K562 (cell line): Measurements from ENCODE around the gene FUT8. TPM values are rescaled to one million over a fixed set of nuclear protein-coding genes. Genes with fewer than 3 reads are reported as not detected.

ENCODE experiments used
- ATAC-seq: fragments of 200-7000 bp; cut with Tn5 transposase; 3 replicates; pipeline ENCODE4 v1.9.1; 2020; ENCODE audit warnings: moderate library complexity
- BruUV-seq: library from RNA; stranded (reverse); fragments of 400-500 nt; replicated peaks from 2 replicates; lab custom pipeline; 2021; lab: Mats Ljungman, UMichigan
- CTCF ChIA-PET: fragments of 300-600 bp; formaldehyde crosslinking; extraction: SDS; loops from one replicate; lab custom pipeline; 2021; ENCODE audit warnings: low intra/inter-chr PET ratio; lab: Yijun Ruan, JAX
- POLR2A ChIA-PET: fragments of 300-600, 350-650 bp; sonication (Branson Sonifier 250); formaldehyde crosslinking; extraction: SDS; loops from one replicate; lab custom pipeline; 2021; ENCODE audit warnings: antibody characterized with exemption, inconsistent platforms; lab: Yijun Ruan, JAX
- DNase-seq, 4 experiments: peaks; one replicate each; pipeline versions ENCODE4 v3.0.0 to v3.0.0-alpha.2; 2011 to 2018; ENCODE audit warnings: low spot score in 3 of 4, mixed read lengths in 3 of 4; ENCODE audit errors: extremely low read depth in 1 of 4
- FAIRE-seq: peaks from 2 replicates; lab custom pipeline; 2011; peaks lifted over from hg19 to GRCh38; lab: Jason Lieb, UNC
- H2AFZ ChIP-seq: 2 replicates; pipeline ENCODE4 v1.6.0; 2011; ENCODE audit warnings: low read depth, low read length, control low read depth, inconsistent platforms
- H3K27ac ChIP-seq: fragments of 200-600 bp; 3 replicates; pipeline ENCODE4 v1.8.0; 2011; ENCODE audit warnings: low read depth, mild to moderate bottlenecking, control low read depth, inconsistent platforms, low read length, moderate library complexity, mixed read lengths; ENCODE audit errors: extremely low read depth
- H3K27me3 ChIP-seq, 2 experiments: fragments of 300-600 bp in 1 of 2; 2 replicates in 1 of 2; 3 replicates in 1 of 2; pipeline versions ENCODE4 v1.6.0 to v1.8.0; 2011; ENCODE audit warnings: inconsistent platforms in 2 of 2, low read length in 2 of 2, mild to moderate bottlenecking in 1 of 2, mixed read lengths in 1 of 2, moderate library complexity in 1 of 2; ENCODE audit not compliant: control insufficient read depth in 2 of 2, insufficient read depth in 2 of 2
- H3K36me3 ChIP-seq: fragments of 300-600 bp; 3 replicates; pipeline ENCODE4 v1.8.0; 2011; ENCODE audit warnings: mild to moderate bottlenecking, low read length, inconsistent platforms; ENCODE audit not compliant: control insufficient read depth, insufficient read depth
- H3K4me1 ChIP-seq, 2 experiments: fragments of 200-600 bp in 1 of 2; replicated peaks in 1 of 2; 2 replicates in 1 of 2; 3 replicates in 1 of 2; pipeline versions ENCODE4 v1.5.1 to v1.8.0; 2011; ENCODE audit warnings: inconsistent platforms in 2 of 2, low read length in 2 of 2, mild to moderate bottlenecking in 1 of 2, mixed read lengths in 1 of 2, moderate library complexity in 1 of 2; ENCODE audit not compliant: control insufficient read depth in 2 of 2, insufficient read depth in 2 of 2
- H3K4me2 ChIP-seq: 2 replicates; pipeline ENCODE4 v1.6.1; 2011; ENCODE audit warnings: low read length, control low read depth, inconsistent platforms, mixed read lengths; ENCODE audit not compliant: insufficient read depth
- H3K4me3 ChIP-seq: fragments of 200-600 bp; sonication (generic), shearing (Covaris generic); 2 replicates; pipeline ENCODE4 v1.5.1; 2016; ENCODE audit warnings: control low read depth, inconsistent platforms
- H3K79me2 ChIP-seq: fragments of 200-600 bp; 3 replicates; pipeline ENCODE4 v1.8.0; 2011; ENCODE audit warnings: low read length, inconsistent platforms; ENCODE audit not compliant: control insufficient read depth, insufficient read depth
- H3K9ac ChIP-seq, 2 experiments: 2 replicates each; pipeline versions ENCODE4 v1.6.0 to v1.6.1; 2011; ENCODE audit warnings: low read depth in 2 of 2, low read length in 2 of 2, control low read depth in 1 of 2, inconsistent platforms in 1 of 2, mild to moderate bottlenecking in 1 of 2, mixed read lengths in 1 of 2; ENCODE audit not compliant: insufficient read depth in 1 of 2
- H3K9me1 ChIP-seq: one replicate; pipeline ENCODE4 v1.6.0; 2011; ENCODE audit warnings: inconsistent platforms, mild to moderate bottlenecking, low read length, moderate library complexity; ENCODE audit not compliant: control insufficient read depth, insufficient read depth
- H3K9me3 ChIP-seq: replicated peaks from 2 replicates; pipeline ENCODE4 v1.5.1; 2011; ENCODE audit warnings: low read depth, low read length, inconsistent platforms; ENCODE audit not compliant: control insufficient read depth, insufficient read depth
- H4K20me1 ChIP-seq: replicated peaks from 2 replicates; pipeline ENCODE4 v1.6.1; 2011; ENCODE audit warnings: low read length, inconsistent platforms, mixed read lengths; ENCODE audit not compliant: control insufficient read depth, insufficient read depth
- BCL6 ChIP-seq: fragments of 250-450 bp; sonication (Bioruptor Pico); IDR thresholded peaks from 2 replicates; pipeline ENCODE4 v1.4.0; 2020
- BHLHE40 ChIP-seq: IDR thresholded peaks from 2 replicates; pipeline ENCODE4 v1.6.1; 2011; ENCODE audit warnings: low read length, improper control_type of control experiment
- CREB5 ChIP-seq: fragments of 250-450 bp; sonication (Bioruptor Pico); IDR thresholded peaks from 2 replicates; pipeline ENCODE4 v1.5.0; 2020; ENCODE audit warnings: mild to moderate bottlenecking
- EP300 ChIP-seq: IDR thresholded peaks from 2 replicates; pipeline ENCODE4 v1.6.1; 2012; ENCODE audit warnings: low read length, improper control_type of control experiment
- GMEB1 ChIP-seq: fragments of 250-450 bp; sonication (Bioruptor Pico); IDR thresholded peaks from 2 replicates; pipeline ENCODE4 v1.4.0; 2020; ENCODE audit warnings: mild to moderate bottlenecking
- HNRNPLL ChIP-seq: fragments of 200-400 bp; formaldehyde crosslinking; IDR thresholded peaks from 2 replicates; pipeline ENCODE4 v1.6.1; 2017; ENCODE audit warnings: low read length, low read depth, mild to moderate bottlenecking; ENCODE audit not compliant: poor library complexity, severe bottlenecking
- KDM1A ChIP-seq, 2 experiments: fragments of 450-650 bp; IDR thresholded peaks; 2 replicates each; pipeline ENCODE4 v1.6.1; 2016; ENCODE audit warnings: mild to moderate bottlenecking in 2 of 2
- MXI1 ChIP-seq: IDR thresholded peaks from 2 replicates; pipeline ENCODE4 v1.6.1; 2011; ENCODE audit warnings: low read depth, mild to moderate bottlenecking, improper control_type of control experiment, low read length
- PBX2 ChIP-seq, 2 experiments: IDR thresholded peaks in 1 of 2; conservative IDR thresholded peaks in 1 of 2; 2 replicates each; pipeline ENCODE4 v1.6.1; 2016; ENCODE audit warnings: low read depth in 2 of 2, mild to moderate bottlenecking in 1 of 2, missing compliant biosample characterization in 1 of 2, missing genetic modification characterization in 1 of 2, moderate library complexity in 1 of 2
- POLR2G ChIP-seq: fragments of 200-400 bp; formaldehyde crosslinking; IDR thresholded peaks from 2 replicates; pipeline ENCODE4 v1.6.1; 2017; ENCODE audit warnings: low read depth, mild to moderate bottlenecking, antibody characterized with exemption, low read length, moderate library complexity
- YY1 ChIP-seq, 3 experiments: IDR thresholded peaks; 2 replicates each; pipeline ENCODE4 v1.6.1; 2011; ENCODE audit warnings: low read length in 2 of 3, mild to moderate bottlenecking in 2 of 3, moderate library complexity in 2 of 3, borderline replicate concordance in 1 of 3, control low read depth in 1 of 3, low read depth in 1 of 3; ENCODE audit not compliant: insufficient read depth in 3 of 3, insufficient replicate concordance in 2 of 3, control insufficient read depth in 1 of 3, insufficient read length in 1 of 3; ENCODE audit errors: extremely low read depth in 1 of 3
- ZNF347 ChIP-seq: fragments of 450-650 bp; formaldehyde crosslinking; IDR thresholded peaks from 2 replicates; pipeline ENCODE4 v1.4.0; 2020; ENCODE audit warnings: low read depth, mild to moderate bottlenecking, moderate library complexity
- ZNF445 ChIP-seq: fragments of 250-450 bp; sonication (Bioruptor Pico); IDR thresholded peaks from 2 replicates; pipeline ENCODE4 v1.4.0; 2020; ENCODE audit warnings: low read depth, mild to moderate bottlenecking, moderate library complexity
- ZZZ3 ChIP-seq: fragments of 450-650 bp; IDR thresholded peaks from 2 replicates; pipeline ENCODE4 v1.6.1; 2016; ENCODE audit warnings: antibody characterized with exemption, mild to moderate bottlenecking, moderate library complexity
- WGBS: fragments of 100-300 bp; shearing (Covaris generic); methylation state at CpG from one replicate; pipeline ENCODE4 v1.1.6; 2016; ENCODE audit warnings: low coverage, mixed read lengths; ENCODE audit not compliant: insufficient coverage; ENCODE audit errors: missing lambda C conversion rate; 5-methylcytosine and 5-hydroxymethylcytosine counted together
- in situ Hi-C: fragments of 300-500 bp; cut with MboI; formaldehyde crosslinking; loops from 4 replicates; pipeline ENCODE4 v1.15.0; 2018; ENCODE audit warnings: inconsistent platforms, mixed read lengths
- intact Hi-C: fragments of 100-400 bp; cut with micrococcal nuclease; formaldehyde crosslinking; loops from 2 replicates; pipeline ENCODE4 v1.14.2; 2022
- polyA plus RNA-seq, 8 experiments: library from polyadenylated mRNA; depleted of rRNA in 4 of 8; stranded (reverse) in 5 of 8; unstranded in 3 of 8; fragments of >200 nt; fragmentation: Nextera tagmentation in 2 of 8; fragmentation: Illumina TruSeq in 1 of 8; extraction: Ambion mirVana in 2 of 8; extraction: Trizol in 1 of 8; gene quantifications; 2 replicates each; pipeline versions ENCODE4 v1.2.1 to v1.2.3, GENCODE V29; 2011 to 2014; ENCODE audit warnings: inconsistent platforms in 1 of 8, missing spikeins in 1 of 8
- total RNA-seq, 7 experiments: library from RNA; depleted of rRNA in 6 of 7; stranded (reverse); fragments of >200 nt in 6 of 7; fragmentation: Illumina TruSeq in 2 of 7; extraction: Trizol in 2 of 7; gene quantifications; 2 replicates each; pipeline versions ENCODE4 v1.2.1 to v1.2.3, GENCODE V29; 2011 to 2021; ENCODE audit warnings: low replicate concordance in 1 of 7

FUT8 gene
- total and polyA plus RNA-seq, 9 of the 15 experiments (the other 6 are each of a cell fraction or from before 2014, with no cell fraction given), result 4.1 to 15.2 (median 7.8) TPM

GRCh38 chr14:65387171-65387570 is 25.4 kb upstream of the FUT8 start:
- Histone ChIP-seq H3K4me2 (no peak overlapping the region), H3K27me3 (peaks cover 0 to 3% of the 10 kb centered on the region in 2 experiments; a peak in 3 of 5 replicates), H3K9me1 (no peaks in the 10 kb centered on the region), H3K4me1 (no peaks in the 10 kb centered on the region), H3K79me2 (no peaks in the 10 kb centered on the region), H3K36me3 (no peaks in the 10 kb centered on the region), H2AFZ (no peak overlapping the region), H3K9ac (no peak overlapping the region), H3K4me3 (no peak overlapping the region), H4K20me1 (no peaks in the 10 kb centered on the region), H3K9me3 (no peaks in the 10 kb centered on the region), H3K27ac (no peak overlapping the region)
- ATAC-seq (no peak), DNase-seq (no peak), FAIRE-seq (no peak)
- in situ Hi-C loops (no loop called here), intact Hi-C loops (no loop called here)
- CTCF ChIA-PET, result no interaction called here
- BruUV-seq, result no TSS peak
- POLR2A ChIA-PET, result no interaction called here
- 13% methylated on average over 3 of the region's 6 CpGs for WGBS
- TF ChIP-seq BHLHE40 (no peak), KDM1A (IDR thresholded peaks at IDR 0.05) (no peak), EP300 (no peak), MXI1 (no peak), GMEB1 (CRISPR knock-in tag) (no peak), ZNF445 (CRISPR knock-in tag) (no peak), ZZZ3 (no peak), HNRNPLL (no peak), PBX2 (CRISPR knock-in tag; IDR thresholded peaks at IDR 0.05; ENCODE audit: low read depth) (no peak), PBX2 (tag; conservative IDR thresholded peaks at IDR 0.05; ENCODE audit: low read depth) (no peak), YY1 (IDR thresholded peaks at IDR 0.05; ENCODE audit: borderline replicate concordance in 1 of 3, control insufficient read depth in 1 of 3, extremely low read depth in 1 of 3, insufficient read depth in 3 of 3, insufficient read length in 1 of 3, insufficient replicate concordance in 2 of 3, low read depth in 1 of 3, low read length in 2 of 3) (no peak), ZNF347 (CRISPR knock-in tag) (no peak), BCL6 (no peak), POLR2G (no peak), CREB5 (CRISPR knock-in tag) (no peak)
